ENCODE measurements around the gene PEX11G.

Gene PEX11G

GRCh38 chr19:7428651-7429113, 60.2 kb downstream of the PEX11G start:
- no peak for DNase-seq

DNA sequence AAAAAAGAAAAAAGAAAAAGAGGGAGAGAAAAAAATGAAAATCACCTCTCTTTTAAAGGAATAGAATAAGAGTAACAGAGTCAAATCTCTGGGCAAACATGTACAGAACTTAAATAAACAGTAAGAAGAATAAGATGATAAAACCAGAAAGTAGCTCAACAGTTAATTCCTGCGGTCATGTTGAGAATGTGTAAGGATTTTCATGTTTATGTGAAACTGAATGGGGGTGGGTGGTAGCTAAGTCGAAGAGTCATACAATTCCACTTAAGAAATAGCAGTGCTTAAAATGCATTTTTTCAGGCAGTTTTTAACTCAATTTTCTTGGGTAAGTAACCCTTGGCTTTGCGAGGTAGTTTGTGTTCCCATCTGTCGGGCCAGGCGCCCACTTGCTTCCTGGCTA, 60.9 kb downstream of the PEX11G start:
- no peak for DNase-seq

- DNase-seq: peak; percentile 16
These were observed 61.8 kb downstream of the PEX11G start for GRCh38 chr19:7426986-7427385.

All from stimulated activated CD4-positive, alpha-beta T cell treated with anti-CD3 and anti-CD28 coated beads, Interleukin-1b, Interleukin-23, amount 100 ng/mL, for 48 hours (primary cell).